Mucosa of descending colon (tissue), 3 donors: ENCODE data around the gene MLIP. TPM values are rescaled to one million over a fixed set of nuclear protein-coding genes. Genes with fewer than 3 reads are reported as not detected.
A peak's percentile ranks its signal among the peaks of the same experiment; 100 is the strongest.

ENCODE experiments used
- ATAC-seq: fragments of 200-7000 bp; cut with Tn5 transposase; one replicate; pipeline ENCODE4 v1.9.1; 2020; ENCODE audit warnings: mild to moderate bottlenecking, moderate library complexity
- DNase-seq, 3 donors: peaks; one replicate each; pipeline ENCODE4 v3.0.0-alpha.2; 2020
- H3K36me3 ChIP-seq: fragments of 200-600 bp; one replicate; pipeline ENCODE4 v1.8.0; 2021; ENCODE audit warnings: low read depth, mild to moderate bottlenecking
- H3K4me1 ChIP-seq: fragments of 200-600 bp; one replicate; pipeline ENCODE4 v1.8.0; 2021; ENCODE audit warnings: low read depth, mild to moderate bottlenecking
- H3K4me3 ChIP-seq: fragments of 200-600 bp; one replicate; pipeline ENCODE4 v1.8.0; 2021; ENCODE audit warnings: mild to moderate bottlenecking
- H3K9me3 ChIP-seq: fragments of 200-600 bp; one replicate; pipeline ENCODE4 v1.8.0; 2021; ENCODE audit warnings: mild to moderate bottlenecking
- intact Hi-C, 2 donors: fragments of 100-400 bp; cut with DNase I in 1 of 2; cut with micrococcal nuclease in 1 of 2; formaldehyde crosslinking; loops; one replicate each; pipeline versions ENCODE4 v1.11.0 to v1.11.1; 2022; cut with DNase I, micrococcal nuclease
- total RNA-seq, 3 donors: library from RNA; stranded (reverse); fragmentation: NEBNext Ultra II Directional in 2 of 3; extraction: Animal tissue kit (Norgen Biotek cat#: 25700) in 2 of 3; gene quantifications; one replicate each; pipeline versions ENCODE4 v1.2.1 to v1.2.4, GENCODE V29; 2021 to 2023
- TF ChIP-seq, protein P1 (sequence below): fragments of 200-600 bp; IDR thresholded peaks from one replicate; pipeline ENCODE4 v1.8.0; 2022; ENCODE audit warnings: antibody characterized with exemption, mild to moderate bottlenecking
- donor health status: DM: no; HTN: no; CAD: no; lungs with moderate emphysema.
- donor health status: DM: no; HTN: no; CAD: no.
- donor health status: DM: no; HTN: yes; CAD: no.

The MLIP gene
- total RNA-seq, 3 donors from 2014 or later: 1.9 to 2.5 (median 2.3) TPM

- no peak for DNase-seq
- H3K4me3 ChIP-seq: no peak overlapping the region
- no peaks in the 10 kb centered on the region for H3K9me3 ChIP-seq
- peaks cover 5% of the 10 kb centered on the region for H3K4me1 ChIP-seq
- H3K36me3 ChIP-seq: no peaks in the 10 kb centered on the region
- TF ChIP-seq, protein P1, sequence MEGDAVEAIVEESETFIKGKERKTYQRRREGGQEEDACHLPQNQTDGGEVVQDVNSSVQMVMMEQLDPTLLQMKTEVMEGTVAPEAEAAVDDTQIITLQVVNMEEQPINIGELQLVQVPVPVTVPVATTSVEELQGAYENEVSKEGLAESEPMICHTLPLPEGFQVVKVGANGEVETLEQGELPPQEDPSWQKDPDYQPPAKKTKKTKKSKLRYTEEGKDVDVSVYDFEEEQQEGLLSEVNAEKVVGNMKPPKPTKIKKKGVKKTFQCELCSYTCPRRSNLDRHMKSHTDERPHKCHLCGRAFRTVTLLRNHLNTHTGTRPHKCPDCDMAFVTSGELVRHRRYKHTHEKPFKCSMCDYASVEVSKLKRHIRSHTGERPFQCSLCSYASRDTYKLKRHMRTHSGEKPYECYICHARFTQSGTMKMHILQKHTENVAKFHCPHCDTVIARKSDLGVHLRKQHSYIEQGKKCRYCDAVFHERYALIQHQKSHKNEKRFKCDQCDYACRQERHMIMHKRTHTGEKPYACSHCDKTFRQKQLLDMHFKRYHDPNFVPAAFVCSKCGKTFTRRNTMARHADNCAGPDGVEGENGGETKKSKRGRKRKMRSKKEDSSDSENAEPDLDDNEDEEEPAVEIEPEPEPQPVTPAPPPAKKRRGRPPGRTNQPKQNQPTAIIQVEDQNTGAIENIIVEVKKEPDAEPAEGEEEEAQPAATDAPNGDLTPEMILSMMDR: no peak
- no peak for ATAC-seq
- intact Hi-C loops: no loop called here
Measured at GRCh38 chr6:54083287-54083686, 28.0 kb upstream of the MLIP start.

GRCh38 chr6:54084231-54084630 lies 27.0 kb upstream of the MLIP start:
- Histone ChIP-seq H3K4me1 (peaks cover 5% of the 10 kb centered on the region), H3K4me3 (no peak overlapping the region), H3K9me3 (no peaks in the 10 kb centered on the region), H3K36me3 (no peaks in the 10 kb centered on the region)
- ATAC-seq (peak; percentile 92), DNase-seq (peak in 1 of 3 donors; percentile 23)
- intact Hi-C loops: no loop called here
- TF ChIP-seq, protein P1: no peak

- Histone ChIP-seq H3K36me3 (no peaks in the 10 kb centered on the region), H3K4me3 (no peak overlapping the region), H3K4me1 (peaks cover 5% of the 10 kb centered on the region), H3K9me3 (no peaks in the 10 kb centered on the region)
- intact Hi-C loops: no loop called here
- ATAC-seq (no peak), DNase-seq (no peak)
- TF ChIP-seq, protein P1: no peak
Measured at GRCh38 chr6:54085047-54085446, 26.2 kb upstream of the MLIP start.

GRCh38 chr6:54085541-54085940 lies 25.7 kb upstream of the MLIP start:
- H3K9me3 ChIP-seq: no peaks in the 10 kb centered on the region
- H3K4me3 ChIP-seq: no peak overlapping the region
- no peaks in the 10 kb centered on the region for H3K36me3 ChIP-seq
- TF ChIP-seq, protein P1: no peak
- peaks cover 5% of the 10 kb centered on the region for H3K4me1 ChIP-seq
- intact Hi-C loops: no loop called here
- ATAC-seq (peak; percentile 48), DNase-seq (no peak)

DNA sequence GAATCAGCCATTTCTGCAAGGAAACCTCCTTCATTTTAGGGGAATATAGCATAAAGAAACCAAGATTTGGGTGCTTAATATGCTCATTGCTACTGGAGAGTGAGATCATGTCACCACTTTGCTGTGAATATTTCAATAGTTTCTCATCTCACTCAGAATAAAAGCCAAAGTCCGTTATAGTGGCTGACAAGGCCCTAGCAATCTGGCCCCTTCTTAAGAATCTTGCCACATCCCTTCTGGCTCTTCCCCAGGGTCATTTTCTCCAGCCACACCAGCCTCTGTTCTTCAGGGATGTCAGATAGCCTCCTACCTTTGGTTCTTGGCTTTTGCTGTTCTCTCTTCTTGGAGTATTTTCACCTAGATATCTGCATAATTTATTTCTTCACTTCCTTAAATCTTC lies 24.8 kb upstream of the MLIP start:
- Histone ChIP-seq H3K4me3 (no peak overlapping the region), H3K36me3 (no peaks in the 10 kb centered on the region), H3K9me3 (no peaks in the 10 kb centered on the region), H3K4me1 (peaks cover 5% of the 10 kb centered on the region)
- DNase-seq: no peak
- intact Hi-C loops: no loop called here
- TF ChIP-seq, protein P1: no peak
- no peak for ATAC-seq

DNA sequence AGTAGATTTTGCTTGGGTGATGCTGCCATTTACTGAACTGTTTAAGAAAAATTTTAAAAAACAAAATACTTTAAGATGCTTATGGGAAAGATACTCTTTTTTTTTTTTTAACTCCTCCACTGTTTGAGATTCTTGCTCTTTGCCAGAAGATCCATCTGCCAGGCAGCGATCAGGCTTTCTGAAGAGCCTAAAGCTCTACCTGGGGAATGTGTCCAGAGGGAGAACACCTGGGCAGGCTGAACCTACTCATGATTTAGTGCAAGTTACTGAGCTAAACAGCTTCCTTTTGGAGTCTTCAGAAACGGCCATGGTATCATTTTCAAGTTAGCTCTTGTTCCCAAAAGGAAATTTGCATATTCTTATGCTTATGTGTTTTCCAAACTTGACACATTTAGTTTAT lies 23.5 kb upstream of the MLIP start:
- peaks cover 5% of the 10 kb centered on the region for H3K4me1 ChIP-seq
- ATAC-seq (no peak), DNase-seq (no peak)
- H3K4me3 ChIP-seq: no peak overlapping the region
- intact Hi-C loops: no loop called here
- no peaks in the 10 kb centered on the region for H3K36me3 ChIP-seq
- no peaks in the 10 kb centered on the region for H3K9me3 ChIP-seq
- TF ChIP-seq, protein P1: no peak
